Parathyroid adenoma (tissue), 2 donors: ENCODE data around the gene JPH2.

Experiments
- H2AFZ ChIP-seq: fragments of 300-600 bp; sonication (generic); one replicate; pipeline ENCODE4 v1.7.0; 2017; ENCODE audit warnings: antibody characterized with exemption, mild to moderate bottlenecking
- H3K27ac ChIP-seq: fragments of 300-600 bp; sonication (generic); one replicate; pipeline ENCODE4 v1.7.0; 2017
- H3K27me3 ChIP-seq: fragments of 300-600 bp; sonication (generic); one replicate; pipeline ENCODE4 v1.7.0; 2017; ENCODE audit warnings: low read length; ENCODE audit not compliant: control insufficient read depth, insufficient read depth
- H3K36me3 ChIP-seq: fragments of 300-600 bp; sonication (generic); one replicate; pipeline ENCODE4 v1.7.0; 2017; ENCODE audit warnings: low read length; ENCODE audit not compliant: control insufficient read depth, insufficient read depth
- H3K4me1 ChIP-seq: fragments of 300-600 bp; sonication (generic); one replicate; pipeline ENCODE4 v1.7.0; 2017; ENCODE audit warnings: control low read depth
- H3K4me2 ChIP-seq: fragments of 300-600 bp; sonication (generic); one replicate; pipeline ENCODE4 v1.7.0; 2017; ENCODE audit warnings: low read length
- H3K4me3 ChIP-seq: fragments of 300-600 bp; sonication (generic); one replicate; pipeline ENCODE4 v1.7.0; 2017; ENCODE audit warnings: low read depth, low read length
- H3K79me2 ChIP-seq: fragments of 300-600 bp; sonication (generic); one replicate; pipeline ENCODE4 v1.7.0; 2017; ENCODE audit warnings: control low read depth
- H3K9ac ChIP-seq: fragments of 300-600 bp; sonication (generic); one replicate; pipeline ENCODE4 v1.7.0; 2017; ENCODE audit warnings: mild to moderate bottlenecking
- H3K9me3 ChIP-seq: fragments of 300-600 bp; sonication (generic); one replicate; pipeline ENCODE4 v1.7.0; 2017; ENCODE audit warnings: low read length; ENCODE audit not compliant: control insufficient read depth
- CTCF ChIP-seq: fragments of 300-600 bp; sonication (generic); IDR thresholded peaks from one replicate; pipeline ENCODE4 v1.7.0; 2017; ENCODE audit warnings: antibody characterized with exemption, mild to moderate bottlenecking
- donor health status: primary hyperparathyroidism.

JPH2 gene

GRCh38 chr20:44181611-44182010 lies 5.4 kb downstream of the JPH2 start:
- Histone ChIP-seq H2AFZ (no peak overlapping the region), H3K36me3 (no peaks in the 10 kb centered on the region), H3K27ac (no peak overlapping the region), H3K4me1 (no peaks in the 10 kb centered on the region), H3K27me3 (no peaks in the 10 kb centered on the region), H3K4me3 (no peak overlapping the region), H3K79me2 (no peaks in the 10 kb centered on the region), H3K9ac (no peak overlapping the region), H3K4me2 (no peak overlapping the region), H3K9me3 (no peaks in the 10 kb centered on the region)
- no peak for TF ChIP-seq CTCF

GRCh38 chr20:44180814-44181213 lies 6.2 kb downstream of the JPH2 start:
- Histone ChIP-seq H2AFZ (no peak overlapping the region), H3K9ac (no peak overlapping the region), H3K36me3 (no peaks in the 10 kb centered on the region), H3K9me3 (no peaks in the 10 kb centered on the region), H3K4me2 (no peak overlapping the region), H3K4me1 (no peaks in the 10 kb centered on the region), H3K27me3 (no peaks in the 10 kb centered on the region), H3K4me3 (no peak overlapping the region), H3K27ac (no peak overlapping the region), H3K79me2 (no peaks in the 10 kb centered on the region)
- TF ChIP-seq CTCF: no peak

GRCh38 chr20:44176833-44177534 lies 10.0 kb downstream of the JPH2 start:
- Histone ChIP-seq H3K36me3 (no peaks in the 10 kb centered on the region), H3K4me1 (no peaks in the 10 kb centered on the region), H3K27me3 (no peaks in the 10 kb centered on the region), H3K79me2 (no peaks in the 10 kb centered on the region), H3K27ac (no peak overlapping the region), H3K4me3 (no peak overlapping the region), H3K4me2 (no peak overlapping the region), H2AFZ (no peak overlapping the region), H3K9ac (no peak overlapping the region), H3K9me3 (no peaks in the 10 kb centered on the region)
- no peak for TF ChIP-seq CTCF

GRCh38 chr20:44174996-44175765 lies 11.8 kb downstream of the JPH2 start:
- Histone ChIP-seq H3K36me3 (no peaks in the 10 kb centered on the region), H3K4me1 (no peaks in the 10 kb centered on the region), H2AFZ (no peak overlapping the region), H3K27ac (no peak overlapping the region), H3K4me2 (no peak overlapping the region), H3K27me3 (no peaks in the 10 kb centered on the region), H3K9me3 (no peaks in the 10 kb centered on the region), H3K4me3 (no peak overlapping the region), H3K9ac (no peak overlapping the region), H3K79me2 (no peaks in the 10 kb centered on the region)
- no peak for TF ChIP-seq CTCF
